GM21526 (cell line): Measurements from ENCODE around the gene PUS7L.
"Not testable (repeated sequence)": the region's sequence is repeated elsewhere in the genome, so short reads cannot be mapped to it uniquely, and the experiment has no call there.

Source experiments
- ATAC-seq: cut with Tn5 transposase; IDR thresholded peaks from one replicate; pipeline ENCODE4 v1.9.1; 2021; ENCODE audit warnings: moderate library complexity; ENCODE audit not compliant: unreplicated experiment, low FRiP score

Gene PUS7L

GRCh38 chr12:43758728-43759563, at the start of gene PUS7L, which contains the start of gene IRAK4:
Gene PUS7L (minus strand): TSS chr12:43758790. CDS start chr12:43755245, 3,545 bp downstream.
Gene IRAK4 (plus strand): TSS chr12:43758951. CDS start chr12:43768112, 9,161 bp downstream.
- ATAC-seq = peak; percentile 97

GRCh38 chr12:43807386-43807785, 48.8 kb upstream of the PUS7L start:
- no peak for ATAC-seq

GRCh38 chr12:43806737-43807072, 48.1 kb upstream of the PUS7L start:
- no peak for ATAC-seq

GRCh38 chr12:43805860-43806736, 47.5 kb upstream of the PUS7L start, which contains the start of gene TWF1:
Gene TWF1 (minus strand): TSS chr12:43806317. CDS start chr12:43806245, 72 bp downstream.
- peak; percentile 91 for ATAC-seq

- no peak for ATAC-seq
Measured at GRCh38 chr12:43805149-43805859, 46.7 kb upstream of the PUS7L start.

- ATAC-seq = no peak
Measured at GRCh38 chr12:43797561-43798217, 39.1 kb upstream of the PUS7L start.

GRCh38 chr12:43795716-43796280, 37.2 kb upstream of the PUS7L start:
- no peak for ATAC-seq

- ATAC-seq = no peak
Measured at GRCh38 chr12:43789941-43790340, 31.4 kb upstream of the PUS7L start.

GRCh38 chr12:43786899-43787693, 28.5 kb upstream of the PUS7L start:
- ATAC-seq = no peak

GRCh38 chr12:43776498-43776897, 17.9 kb upstream of the PUS7L start:
- ATAC-seq = no peak

- ATAC-seq = no peak
Measured at GRCh38 chr12:43766291-43766690, 7.7 kb upstream of the PUS7L start.

GRCh38 chr12:43764528-43764927, 5.9 kb upstream of the PUS7L start:
- no peak for ATAC-seq

- no peak for ATAC-seq
Measured at GRCh38 chr12:43763769-43764168, 5.2 kb upstream of the PUS7L start.

GRCh38 chr12:43762596-43762995, 4.0 kb upstream of the PUS7L start:
- ATAC-seq = no peak

- no peak for ATAC-seq
Measured at GRCh38 chr12:43761500-43761899, 2.9 kb upstream of the PUS7L start.

GRCh38 chr12:43760396-43760795, 1.8 kb upstream of the PUS7L start:
- no peak for ATAC-seq

GRCh38 chr12:43758247-43758727, 303 bp downstream of the PUS7L start:
- ATAC-seq = peak; percentile 12

GRCh38 chr12:43754015-43754414, 4.6 kb downstream of the PUS7L start:
- no peak for ATAC-seq

GRCh38 chr12:43751360-43751759, 7.2 kb downstream of the PUS7L start:
- not testable (repeated sequence) for ATAC-seq
